ENCODE results near the gene TPSAB1.

GRCh38 chr16:1220841-1221627 lies 19.5 kb upstream of the TPSAB1 start:
- TF ChIP-seq, protein P1, sequence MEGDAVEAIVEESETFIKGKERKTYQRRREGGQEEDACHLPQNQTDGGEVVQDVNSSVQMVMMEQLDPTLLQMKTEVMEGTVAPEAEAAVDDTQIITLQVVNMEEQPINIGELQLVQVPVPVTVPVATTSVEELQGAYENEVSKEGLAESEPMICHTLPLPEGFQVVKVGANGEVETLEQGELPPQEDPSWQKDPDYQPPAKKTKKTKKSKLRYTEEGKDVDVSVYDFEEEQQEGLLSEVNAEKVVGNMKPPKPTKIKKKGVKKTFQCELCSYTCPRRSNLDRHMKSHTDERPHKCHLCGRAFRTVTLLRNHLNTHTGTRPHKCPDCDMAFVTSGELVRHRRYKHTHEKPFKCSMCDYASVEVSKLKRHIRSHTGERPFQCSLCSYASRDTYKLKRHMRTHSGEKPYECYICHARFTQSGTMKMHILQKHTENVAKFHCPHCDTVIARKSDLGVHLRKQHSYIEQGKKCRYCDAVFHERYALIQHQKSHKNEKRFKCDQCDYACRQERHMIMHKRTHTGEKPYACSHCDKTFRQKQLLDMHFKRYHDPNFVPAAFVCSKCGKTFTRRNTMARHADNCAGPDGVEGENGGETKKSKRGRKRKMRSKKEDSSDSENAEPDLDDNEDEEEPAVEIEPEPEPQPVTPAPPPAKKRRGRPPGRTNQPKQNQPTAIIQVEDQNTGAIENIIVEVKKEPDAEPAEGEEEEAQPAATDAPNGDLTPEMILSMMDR (conservative IDR thresholded peaks at IDR 0.05 in 1 of 2, IDR thresholded peaks at IDR 0.05 in 1 of 2; ENCODE audit: extremely low read depth in 1 of 2, insufficient read depth in 1 of 2, low read depth in 1 of 2, low read length in 2 of 2): no peak
- no peak for TF ChIP-seq EZH2 (IDR thresholded peaks at IDR 0.05; ENCODE audit: borderline replicate concordance, low read length)

Data from mammary epithelial cell (primary cell).